ENCODE data around the gene P2RX3.

The P2RX3 gene

GRCh38 chr11:57406337-57406904 is 68.3 kb downstream of the P2RX3 start:
- Histone ChIP-seq H3K4me1 (ENCODE audit: control insufficient read depth in 1 of 2, insufficient read depth in 1 of 2, low read depth in 1 of 2, low read length in 1 of 2) (peaks cover 8 to 13% of the 10 kb centered on the region in 2 experiments), H3K9me3 (peaks cover 3% of the 10 kb centered on the region), H3K27me3 (no peaks in the 10 kb centered on the region), H3K36me3 (peaks cover 41% of the 10 kb centered on the region), H3K27ac (peak overlapping the region; percentile 40), H3K4me3 (ENCODE audit: low read depth in 1 of 2, low read length in 1 of 2) (no peak overlapping the region)
- TF ChIP-seq CTCF (IDR thresholded peaks at IDR 0.05) = no peak

- H3K27me3 ChIP-seq = no peaks in the 10 kb centered on the region
- TF ChIP-seq CTCF (IDR thresholded peaks at IDR 0.05) = no peak
- H3K36me3 ChIP-seq = peaks cover 45% of the 10 kb centered on the region
- no peak overlapping the region for H3K27ac ChIP-seq
- H3K4me3 ChIP-seq (ENCODE audit: low read depth in 1 of 2, low read length in 1 of 2) = no peak overlapping the region
- peaks cover 8 to 13% of the 10 kb centered on the region in 2 experiments for H3K4me1 ChIP-seq (ENCODE audit: control insufficient read depth in 1 of 2, insufficient read depth in 1 of 2, low read depth in 1 of 2, low read length in 1 of 2)
- peaks cover 3% of the 10 kb centered on the region for H3K9me3 ChIP-seq
Observed at GRCh38 chr11:57407010-57407920, 69.1 kb downstream of the P2RX3 start.

- Histone ChIP-seq H3K9me3 (peaks cover 3% of the 10 kb centered on the region), H3K4me3 (ENCODE audit: low read depth in 1 of 2, low read length in 1 of 2) (no peak overlapping the region), H3K27ac (no peak overlapping the region), H3K27me3 (no peaks in the 10 kb centered on the region), H3K4me1 (ENCODE audit: control insufficient read depth in 1 of 2, insufficient read depth in 1 of 2, low read depth in 1 of 2, low read length in 1 of 2) (peaks cover 8 to 13% of the 10 kb centered on the region in 2 experiments), H3K36me3 (peaks cover 50% of the 10 kb centered on the region)
- TF ChIP-seq CTCF (IDR thresholded peaks at IDR 0.05) = no peak
Observed at GRCh38 chr11:57407941-57408475, 69.9 kb downstream of the P2RX3 start.

- Histone ChIP-seq H3K9me3 (peaks cover 1% of the 10 kb centered on the region), H3K27me3 (no peaks in the 10 kb centered on the region), H3K4me3 (ENCODE audit: low read depth in 1 of 2, low read length in 1 of 2) (no peak overlapping the region), H3K4me1 (ENCODE audit: control insufficient read depth in 1 of 2, insufficient read depth in 1 of 2, low read depth in 1 of 2, low read length in 1 of 2) (peaks cover 8 to 13% of the 10 kb centered on the region in 2 experiments), H3K27ac (no peak overlapping the region), H3K36me3 (peaks cover 57% of the 10 kb centered on the region)
- no peak for TF ChIP-seq CTCF (IDR thresholded peaks at IDR 0.05)
Observed at GRCh38 chr11:57408771-57409170, 70.6 kb downstream of the P2RX3 start.

- no peaks in the 10 kb centered on the region for H3K9me3 ChIP-seq
- TF ChIP-seq CTCF (IDR thresholded peaks at IDR 0.05) = no peak
- no peak overlapping the region for H3K4me3 ChIP-seq (ENCODE audit: low read depth in 1 of 2, low read length in 1 of 2)
- no peaks in the 10 kb centered on the region for H3K27me3 ChIP-seq
- peaks cover 65% of the 10 kb centered on the region for H3K36me3 ChIP-seq
- H3K27ac ChIP-seq = no peak overlapping the region
- H3K4me1 ChIP-seq (ENCODE audit: control insufficient read depth in 1 of 2, insufficient read depth in 1 of 2, low read depth in 1 of 2, low read length in 1 of 2) = peaks cover 6 to 10% of the 10 kb centered on the region in 2 experiments
Observed at GRCh38 chr11:57409321-57410100, 71.4 kb downstream of the P2RX3 start.
